ENCODE data around the gene AURKA.

DNA sequence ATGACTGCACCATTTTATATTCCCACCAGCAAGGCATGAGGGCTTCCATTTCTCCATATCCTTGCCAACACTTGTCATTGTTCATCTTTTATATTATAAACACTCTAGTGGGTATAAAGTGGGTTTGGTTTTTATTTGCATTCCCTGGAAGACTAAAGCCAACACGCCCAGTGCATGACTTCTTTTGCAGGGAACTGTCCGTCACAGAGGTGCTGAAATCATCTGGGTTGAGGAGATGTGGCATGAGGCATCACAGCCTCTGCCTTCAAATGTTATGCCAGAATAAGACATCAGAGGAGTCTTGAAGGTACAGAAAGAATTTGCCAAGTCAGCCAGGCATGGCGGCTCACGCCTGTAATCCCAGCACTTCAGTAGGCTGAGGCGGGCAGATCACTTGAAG lies 63.2 kb downstream of the AURKA start:
- no peak for TF ChIP-seq TAF1 (IDR thresholded peaks at IDR 0.05; ENCODE audit: low read depth)
- no peak for TF ChIP-seq RAD21 (IDR thresholded peaks at IDR 0.05; ENCODE audit: low read depth)
- TF ChIP-seq YY1 (IDR thresholded peaks at IDR 0.05; ENCODE audit: low read depth): no peak
- TF ChIP-seq NFIC (IDR thresholded peaks at IDR 0.05): no peak
- TF ChIP-seq, protein P1, sequence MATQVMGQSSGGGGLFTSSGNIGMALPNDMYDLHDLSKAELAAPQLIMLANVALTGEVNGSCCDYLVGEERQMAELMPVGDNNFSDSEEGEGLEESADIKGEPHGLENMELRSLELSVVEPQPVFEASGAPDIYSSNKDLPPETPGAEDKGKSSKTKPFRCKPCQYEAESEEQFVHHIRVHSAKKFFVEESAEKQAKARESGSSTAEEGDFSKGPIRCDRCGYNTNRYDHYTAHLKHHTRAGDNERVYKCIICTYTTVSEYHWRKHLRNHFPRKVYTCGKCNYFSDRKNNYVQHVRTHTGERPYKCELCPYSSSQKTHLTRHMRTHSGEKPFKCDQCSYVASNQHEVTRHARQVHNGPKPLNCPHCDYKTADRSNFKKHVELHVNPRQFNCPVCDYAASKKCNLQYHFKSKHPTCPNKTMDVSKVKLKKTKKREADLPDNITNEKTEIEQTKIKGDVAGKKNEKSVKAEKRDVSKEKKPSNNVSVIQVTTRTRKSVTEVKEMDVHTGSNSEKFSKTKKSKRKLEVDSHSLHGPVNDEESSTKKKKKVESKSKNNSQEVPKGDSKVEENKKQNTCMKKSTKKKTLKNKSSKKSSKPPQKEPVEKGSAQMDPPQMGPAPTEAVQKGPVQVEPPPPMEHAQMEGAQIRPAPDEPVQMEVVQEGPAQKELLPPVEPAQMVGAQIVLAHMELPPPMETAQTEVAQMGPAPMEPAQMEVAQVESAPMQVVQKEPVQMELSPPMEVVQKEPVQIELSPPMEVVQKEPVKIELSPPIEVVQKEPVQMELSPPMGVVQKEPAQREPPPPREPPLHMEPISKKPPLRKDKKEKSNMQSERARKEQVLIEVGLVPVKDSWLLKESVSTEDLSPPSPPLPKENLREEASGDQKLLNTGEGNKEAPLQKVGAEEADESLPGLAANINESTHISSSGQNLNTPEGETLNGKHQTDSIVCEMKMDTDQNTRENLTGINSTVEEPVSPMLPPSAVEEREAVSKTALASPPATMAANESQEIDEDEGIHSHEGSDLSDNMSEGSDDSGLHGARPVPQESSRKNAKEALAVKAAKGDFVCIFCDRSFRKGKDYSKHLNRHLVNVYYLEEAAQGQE (IDR thresholded peaks at IDR 0.05; ENCODE audit: low read depth): peak; percentile 86
- no peak for TF ChIP-seq EP300 (IDR thresholded peaks at IDR 0.05; ENCODE audit: borderline replicate concordance)
- TF ChIP-seq, protein P2, sequence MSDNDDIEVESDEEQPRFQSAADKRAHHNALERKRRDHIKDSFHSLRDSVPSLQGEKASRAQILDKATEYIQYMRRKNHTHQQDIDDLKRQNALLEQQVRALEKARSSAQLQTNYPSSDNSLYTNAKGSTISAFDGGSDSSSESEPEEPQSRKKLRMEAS (IDR thresholded peaks at IDR 0.05): no peak
- no peak for TF ChIP-seq ZBTB7A (IDR thresholded peaks at IDR 0.05; ENCODE audit: low read depth)
- no peak for TF ChIP-seq FOXM1 (IDR thresholded peaks at IDR 0.05; ENCODE audit: borderline replicate concordance, low read depth)

Data from Ishikawa (cell line).